ENCODE measurements around the gene PRXL2B.

Gene PRXL2B

GRCh38 chr1:2587860-2588571 is 1.4 kb downstream of the PRXL2B start:
- DNase-seq, result no peak

- DNase-seq, result no peak
Measured at GRCh38 chr1:2588661-2589430, 2.3 kb downstream of the PRXL2B start.

DNA sequence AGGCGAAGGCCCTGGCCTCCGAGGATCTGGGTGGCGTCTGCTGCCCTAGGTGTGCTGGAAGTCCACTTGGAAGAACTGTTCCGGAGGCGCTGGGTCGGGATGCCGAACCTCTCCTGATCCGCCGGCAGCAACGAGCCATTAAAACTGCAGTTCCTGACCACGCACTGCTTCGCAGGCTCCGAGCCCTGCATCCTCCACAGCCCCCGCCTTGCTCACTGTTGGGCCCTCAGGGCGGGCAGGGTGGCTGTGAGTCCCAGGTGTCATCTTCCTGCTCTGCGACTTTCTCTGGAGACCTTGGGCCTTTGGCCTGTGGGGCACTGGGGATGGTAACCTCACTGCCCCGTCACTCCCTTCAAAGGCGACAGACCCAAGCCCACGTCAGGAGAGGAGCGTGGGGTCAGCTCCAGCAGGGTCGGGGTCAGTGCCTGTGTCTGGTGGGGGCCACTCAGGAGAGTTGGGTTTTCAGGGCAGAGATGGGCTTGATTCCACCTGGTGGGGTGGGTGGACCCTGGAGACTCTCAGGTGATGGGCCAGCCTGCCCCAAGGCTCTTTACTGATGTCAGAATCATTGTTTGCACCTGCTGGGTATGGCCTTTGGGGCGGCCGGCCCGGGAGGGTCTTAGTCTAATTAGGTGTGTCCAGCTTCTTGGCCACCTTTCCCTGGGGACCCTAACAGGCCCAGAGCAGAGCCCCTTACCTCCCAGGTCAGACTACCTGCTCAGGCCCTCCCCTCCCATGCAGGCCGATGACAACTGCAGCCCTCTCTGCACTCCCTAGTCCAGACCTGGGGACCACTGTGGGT is 3.1 kb downstream of the PRXL2B start:
- DNase-seq, result no peak

DNA sequence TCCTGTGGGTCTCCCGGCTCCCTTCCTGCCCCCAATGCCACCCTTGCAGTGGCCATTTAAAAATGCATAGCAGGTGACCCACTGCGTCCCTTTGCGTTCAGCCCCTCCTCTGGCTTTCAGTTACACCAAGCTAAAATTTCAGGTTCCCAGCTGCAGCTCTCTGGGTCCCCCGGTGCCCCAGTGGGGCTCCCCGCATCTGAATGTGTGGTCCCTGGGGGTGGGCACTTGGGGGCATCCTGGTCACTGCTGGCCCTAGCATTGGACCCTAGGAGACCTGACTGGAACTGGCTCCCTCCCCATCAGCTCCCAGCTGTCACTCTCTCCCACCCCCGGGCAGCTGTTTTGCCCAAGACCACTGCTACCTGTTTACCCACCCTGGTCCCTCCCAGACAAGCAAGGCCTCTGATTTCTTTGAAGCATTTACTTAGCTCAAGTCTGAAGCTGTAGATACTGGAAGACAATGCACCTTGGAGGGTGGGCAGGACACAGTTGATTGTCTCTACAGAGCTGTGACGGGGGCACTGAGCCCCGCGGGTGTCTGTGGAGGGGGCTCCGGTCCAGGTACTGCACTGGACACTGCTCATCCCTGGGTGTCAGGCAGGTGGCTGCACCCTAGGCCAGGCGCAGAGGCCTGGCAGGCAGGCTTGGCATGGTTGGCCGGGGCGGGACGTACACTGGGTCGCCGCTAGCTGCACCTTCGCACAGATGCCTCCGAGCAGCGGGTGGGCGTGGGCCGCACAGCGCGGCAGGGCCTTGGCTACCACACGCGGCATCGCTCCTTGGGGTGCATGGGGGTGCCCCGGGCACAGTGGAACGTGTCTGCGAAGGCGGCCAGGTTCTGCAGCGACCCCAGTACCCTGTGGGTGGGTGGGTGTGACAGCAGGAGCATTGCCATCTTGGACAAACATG is 3.9 kb downstream of the PRXL2B start:
- DNase-seq, result no peak

- no peak for DNase-seq
Measured at GRCh38 chr1:2591233-2591580, 4.6 kb downstream of the PRXL2B start.

DNA sequence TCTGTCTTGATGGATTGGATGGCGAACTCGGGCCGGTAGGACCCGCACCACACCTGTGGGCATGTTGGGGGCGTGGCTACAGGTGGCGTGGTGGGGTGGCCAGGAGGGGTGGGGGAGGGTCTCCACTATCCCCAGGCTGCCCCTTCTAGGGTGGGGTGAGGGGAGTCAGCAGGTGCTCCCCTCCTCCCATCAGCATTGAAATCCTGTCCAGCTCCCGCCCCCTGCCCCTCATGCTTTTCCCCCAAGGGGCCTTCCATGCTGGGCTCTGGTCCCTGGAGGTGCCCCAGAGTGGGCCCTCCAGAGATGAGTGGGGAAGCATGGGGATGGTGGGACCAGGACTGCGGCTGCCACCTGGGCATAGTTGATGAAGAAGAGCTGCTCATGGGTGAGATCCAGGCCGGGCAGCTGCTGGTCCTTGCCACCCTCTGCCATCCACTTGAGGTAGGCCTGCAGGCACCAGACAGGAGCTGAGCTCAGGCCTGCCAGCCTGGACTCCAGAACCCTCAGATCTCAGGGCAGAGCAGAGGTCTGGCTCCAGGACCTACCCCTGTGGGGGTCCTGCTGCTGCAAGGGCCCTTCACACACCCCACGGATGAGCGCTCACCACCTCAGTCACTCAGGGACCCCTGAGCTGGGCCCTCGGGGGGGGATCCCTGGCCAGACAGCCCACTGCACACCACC is 5.1 kb downstream of the PRXL2B start:
- DNase-seq, result no peak

DNA sequence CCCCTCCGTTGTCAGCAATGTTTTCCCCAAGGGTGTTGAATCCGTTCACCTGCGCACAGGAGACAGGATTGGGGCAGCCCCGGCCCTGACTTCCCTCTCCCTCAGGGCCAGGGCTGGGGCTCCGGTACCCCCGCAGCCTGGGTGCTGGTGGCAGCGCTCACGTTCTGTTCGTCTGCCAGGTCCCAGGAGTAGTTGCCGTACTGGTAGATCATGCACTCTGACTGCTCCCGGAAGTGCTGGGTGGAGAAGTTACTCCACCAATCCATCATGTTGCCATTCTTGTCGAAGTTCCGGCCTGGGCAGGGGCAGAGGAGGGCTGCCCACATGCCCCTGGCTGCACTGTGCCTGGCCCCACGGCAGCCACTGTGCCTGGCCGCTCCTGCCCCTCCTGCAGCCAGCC is 6.1 kb downstream of the PRXL2B start:
- no peak for DNase-seq

GRCh38 chr1:2593251-2593878 is 6.8 kb downstream of the PRXL2B start:
- no peak for DNase-seq

- no peak for DNase-seq
Measured at GRCh38 chr1:2594001-2594640, 7.5 kb downstream of the PRXL2B start.

GRCh38 chr1:2594641-2595131 is 8.1 kb downstream of the PRXL2B start:
- no peak for DNase-seq

DNA sequence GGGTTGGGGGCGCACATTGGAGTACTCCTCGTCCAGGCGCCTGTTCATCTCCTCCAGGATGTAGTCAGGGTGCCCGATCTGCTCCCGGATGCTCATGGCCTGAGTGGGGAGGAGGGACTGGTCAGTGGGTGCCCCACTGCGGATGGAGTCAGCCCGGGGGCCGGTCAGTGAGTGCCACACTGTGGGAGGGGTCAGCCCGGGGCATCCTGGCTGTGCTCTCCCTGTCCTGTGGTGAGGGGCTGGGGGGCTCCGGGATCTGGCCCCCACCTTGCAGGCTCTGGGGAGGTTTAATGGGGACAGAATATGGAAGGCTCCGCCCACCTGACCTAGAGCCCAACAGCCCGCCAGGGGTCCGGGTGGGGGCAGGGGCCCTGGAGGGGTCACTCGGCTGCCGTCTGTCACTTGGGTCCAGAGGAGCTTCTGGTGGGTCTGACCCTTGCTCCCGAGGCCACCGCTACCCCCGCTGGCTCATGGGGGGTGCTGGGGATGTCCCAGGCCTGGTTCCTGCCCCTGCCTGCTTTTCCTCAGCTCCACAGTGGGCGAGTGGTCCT is 8.8 kb downstream of the PRXL2B start:
- no peak for DNase-seq

DNA sequence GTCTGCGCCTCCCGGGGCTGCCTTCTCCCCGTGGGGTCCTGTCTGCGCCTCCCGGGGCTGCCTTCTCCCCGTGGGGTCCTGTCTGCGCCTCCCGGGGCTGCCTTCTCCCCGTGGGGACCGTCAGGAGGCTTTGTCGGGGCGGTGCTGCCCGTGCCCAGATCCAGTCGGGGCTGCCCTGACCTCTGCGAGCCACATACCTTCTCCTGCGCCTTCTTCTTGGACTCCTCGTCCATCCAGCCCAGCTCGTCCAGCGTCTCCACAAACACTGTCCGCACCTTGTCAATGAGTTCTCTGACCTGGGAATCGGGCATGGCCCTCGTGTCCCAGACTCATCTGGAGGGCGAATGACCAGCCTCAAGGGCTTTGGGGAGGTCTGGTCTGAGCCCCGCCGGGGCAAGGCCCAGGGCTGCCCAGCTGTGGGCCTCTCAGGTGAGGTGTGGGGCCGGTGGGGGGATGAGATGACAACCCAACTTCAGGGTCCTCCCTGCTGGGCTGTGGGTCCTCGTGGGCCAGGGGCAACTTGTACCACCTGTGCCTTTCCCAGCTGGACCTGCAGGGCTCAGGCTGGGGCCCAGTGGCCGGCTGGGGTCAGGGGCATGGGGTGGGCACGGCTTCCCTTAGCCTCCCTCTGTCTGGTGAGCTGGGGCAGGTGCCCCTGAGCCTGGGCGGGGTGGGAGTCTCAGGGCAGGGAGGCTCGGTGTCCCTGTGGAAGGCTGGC is 9.4 kb downstream of the PRXL2B start:
- DNase-seq, result no peak

DNA sequence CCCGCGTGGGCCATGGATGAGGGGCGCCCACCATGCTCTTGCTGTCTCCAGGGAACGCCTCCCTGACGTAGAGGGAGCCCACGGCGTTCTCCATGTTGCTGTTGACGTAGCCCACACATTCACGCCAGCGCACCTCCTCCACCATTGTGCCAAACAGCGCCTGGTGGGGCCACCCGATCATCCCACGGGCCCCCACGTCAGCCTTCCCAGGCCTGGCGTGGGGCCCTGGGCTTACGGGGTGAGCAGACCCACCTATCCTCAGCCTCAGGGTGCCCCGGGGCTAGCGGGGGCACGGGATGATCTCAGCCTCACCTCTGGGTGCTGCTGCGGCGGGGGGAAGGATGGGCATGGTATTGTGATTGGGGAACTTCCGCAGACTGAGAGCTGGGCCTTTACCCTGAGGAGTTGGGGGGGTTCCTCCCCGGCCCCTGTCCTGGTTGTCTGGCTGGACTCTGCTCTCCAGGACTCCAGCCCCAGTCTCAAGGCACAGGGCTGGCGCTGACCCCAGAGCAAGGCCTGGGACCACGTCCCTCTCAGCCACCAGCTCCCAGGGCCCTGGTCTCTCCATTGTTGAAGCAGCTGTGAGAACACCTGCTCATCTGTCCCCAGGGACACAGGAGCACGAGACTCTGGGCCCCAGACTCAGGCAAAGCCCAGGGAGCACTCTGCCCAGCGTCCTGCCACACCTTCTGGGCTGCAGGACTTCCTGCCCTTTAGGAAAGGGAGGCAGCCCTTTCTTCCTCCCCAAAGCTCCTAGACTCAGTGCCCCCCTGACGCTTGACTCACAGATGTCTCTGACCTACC is 10.2 kb downstream of the PRXL2B start:
- DNase-seq, result no peak

- no peak for DNase-seq
Measured at GRCh38 chr1:2597441-2598328, 11.1 kb downstream of the PRXL2B start.

- DNase-seq, result no peak
Measured at GRCh38 chr1:2598329-2598931, 11.9 kb downstream of the PRXL2B start.

DNA sequence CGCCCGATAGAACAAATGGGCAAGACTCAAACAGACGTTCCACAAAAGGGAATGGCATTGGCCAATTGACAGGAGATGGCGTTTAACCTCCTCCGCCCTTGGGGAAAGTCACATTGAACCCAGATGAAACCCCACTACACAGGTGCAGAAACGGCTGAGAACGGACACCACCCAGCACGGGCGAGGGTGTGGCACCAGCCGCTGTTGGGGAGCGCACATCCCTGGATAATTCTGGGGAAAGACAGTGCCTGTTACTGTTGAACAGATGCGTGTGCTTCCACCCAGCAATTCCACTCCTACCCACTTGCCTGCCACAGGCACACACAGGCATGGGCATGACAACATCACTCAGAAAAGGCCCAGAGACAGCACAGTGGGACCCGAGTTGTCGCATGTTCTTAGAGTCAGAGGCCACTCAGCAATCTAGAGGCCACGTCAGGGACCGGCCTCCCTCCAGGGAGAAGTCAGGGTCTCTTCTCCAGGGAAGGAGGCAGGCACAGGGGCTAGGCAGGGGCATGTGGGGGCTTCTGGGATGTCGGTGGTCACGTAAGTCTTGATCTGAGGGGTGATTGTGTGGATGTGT is 15.2 kb downstream of the PRXL2B start:
- no peak for DNase-seq

DNA sequence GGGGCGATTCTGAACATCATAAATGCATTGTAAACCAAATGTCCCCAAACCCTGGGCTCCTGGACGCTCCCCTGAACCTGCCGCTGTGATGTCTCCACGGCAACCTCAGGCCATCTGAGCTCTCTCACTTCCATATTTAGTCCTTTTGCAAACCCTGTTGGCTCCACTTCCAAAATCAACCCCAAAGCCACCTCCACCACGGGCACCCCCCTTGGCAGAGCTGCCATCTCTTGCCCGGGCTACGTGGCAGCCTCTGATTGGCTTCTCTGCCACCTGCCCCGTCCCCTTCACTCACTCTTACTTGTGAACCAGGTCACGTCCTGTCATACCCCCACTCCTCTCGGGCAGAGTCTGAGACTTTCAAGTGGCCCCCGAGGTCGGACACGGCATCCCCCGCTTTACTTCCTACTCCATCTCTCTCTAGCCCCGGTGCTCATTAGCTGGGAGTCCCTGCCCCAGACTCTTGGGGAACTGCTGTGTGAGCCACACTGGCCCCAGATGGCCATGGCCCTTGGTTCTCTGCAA is 15.8 kb downstream of the PRXL2B start:
- DNase-seq, result no peak

Measured in NCI-H2107 (cell line).